GM19238 (cell line): Measurements from ENCODE around the gene COL4A2.

ENCODE experiments used
- DNase-seq: peaks from one replicate; pipeline ENCODE4 v3.0.0; 2011; ENCODE audit warnings: low spot score; ENCODE audit not compliant: insufficient read length

COL4A2 gene

DNA sequence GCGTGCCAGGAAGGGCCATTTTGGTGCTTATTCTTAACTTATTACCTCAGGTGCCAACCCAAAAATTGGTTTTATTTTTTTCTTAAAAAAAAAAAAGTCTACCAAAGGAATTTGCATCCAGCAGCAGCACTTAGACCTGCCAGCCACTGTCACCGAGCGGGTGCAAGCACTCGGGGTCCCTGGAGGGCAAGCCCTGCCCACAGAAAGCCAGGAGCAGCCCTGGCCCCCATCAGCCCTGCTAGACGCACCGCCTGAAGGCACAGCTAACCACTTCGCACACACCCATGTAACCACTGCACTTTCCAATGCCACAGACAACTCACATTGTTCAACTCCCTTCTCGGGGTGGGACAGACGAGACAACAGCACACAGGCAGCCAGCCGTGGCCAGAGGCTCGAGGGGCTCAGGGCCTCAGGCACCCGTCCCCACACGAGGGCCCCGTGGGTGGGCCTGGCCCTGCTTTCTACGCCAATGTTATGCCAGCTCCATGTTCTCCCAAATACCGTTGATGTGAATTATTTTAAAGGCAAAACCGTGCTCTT is 205.2 kb downstream of the COL4A2 start:
- no peak for DNase-seq

DNA sequence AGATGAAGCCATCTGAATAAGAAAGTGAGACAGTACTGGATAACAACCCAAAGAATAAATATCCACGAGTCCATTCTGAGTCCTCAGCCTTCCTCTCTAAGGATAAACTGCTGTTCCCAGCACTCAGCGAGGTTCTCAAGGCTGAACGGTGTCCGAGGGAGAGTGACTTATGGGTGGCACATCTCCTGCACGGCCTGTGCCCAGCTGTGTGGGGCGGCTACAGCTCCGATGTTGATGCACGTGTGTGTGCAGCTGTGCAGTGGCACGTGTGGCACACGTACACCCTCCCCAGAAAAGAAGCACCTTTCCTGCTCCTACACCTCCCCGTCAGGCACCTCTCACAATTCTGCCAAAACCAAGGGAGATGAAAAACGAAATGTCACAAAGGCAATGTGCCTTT is 209.4 kb downstream of the COL4A2 start:
- no peak for DNase-seq

DNA sequence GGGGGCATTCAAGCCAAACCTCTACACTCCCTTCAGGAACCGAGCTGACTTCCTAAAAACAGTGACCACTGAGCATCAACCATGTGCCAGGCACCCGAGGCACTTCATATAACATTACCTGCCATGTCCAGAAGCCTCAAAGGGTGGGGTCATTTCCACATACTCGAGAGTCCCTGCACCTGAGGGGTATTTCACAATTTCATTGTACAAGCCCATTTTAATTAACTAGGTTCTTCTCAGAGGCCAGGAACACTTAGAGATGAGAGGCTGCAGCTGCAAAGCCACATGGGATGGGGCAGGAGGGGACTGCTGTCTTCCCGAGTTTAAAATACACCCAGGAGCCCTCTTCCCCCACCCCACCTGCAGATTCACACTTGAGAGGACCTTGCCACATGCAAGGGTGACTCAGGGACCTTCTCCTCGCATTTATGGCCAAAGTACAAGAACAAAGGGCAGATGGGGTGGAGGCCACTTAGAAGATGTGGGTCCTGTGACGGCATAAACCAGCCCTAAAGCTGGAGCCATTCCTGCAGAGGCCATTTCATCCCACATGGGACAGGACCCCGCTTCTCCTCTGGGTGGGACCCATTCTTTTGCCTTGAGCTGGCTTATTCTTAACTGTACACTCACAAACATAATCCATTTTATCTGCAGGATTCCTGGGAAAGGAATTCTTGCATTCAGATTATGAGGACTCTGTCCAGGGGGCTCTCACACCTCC is 210.6 kb downstream of the COL4A2 start:
- DNase-seq = no peak

DNA sequence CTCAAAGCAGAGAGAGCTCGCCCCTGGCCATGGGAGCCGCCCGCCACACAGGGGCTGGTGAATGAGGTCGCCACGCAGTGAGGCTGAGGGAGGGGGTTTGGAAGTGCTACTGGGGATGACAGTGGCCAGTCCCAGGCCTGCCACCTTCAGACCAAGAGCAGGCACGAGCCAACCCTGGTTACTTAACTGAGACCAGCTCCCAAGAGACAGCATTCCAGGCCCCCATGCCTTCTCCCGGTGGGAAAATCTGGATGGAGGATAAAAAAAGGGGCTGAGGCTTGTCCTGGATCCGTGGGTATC is 211.1 kb downstream of the COL4A2 start:
- DNase-seq = no peak

DNA sequence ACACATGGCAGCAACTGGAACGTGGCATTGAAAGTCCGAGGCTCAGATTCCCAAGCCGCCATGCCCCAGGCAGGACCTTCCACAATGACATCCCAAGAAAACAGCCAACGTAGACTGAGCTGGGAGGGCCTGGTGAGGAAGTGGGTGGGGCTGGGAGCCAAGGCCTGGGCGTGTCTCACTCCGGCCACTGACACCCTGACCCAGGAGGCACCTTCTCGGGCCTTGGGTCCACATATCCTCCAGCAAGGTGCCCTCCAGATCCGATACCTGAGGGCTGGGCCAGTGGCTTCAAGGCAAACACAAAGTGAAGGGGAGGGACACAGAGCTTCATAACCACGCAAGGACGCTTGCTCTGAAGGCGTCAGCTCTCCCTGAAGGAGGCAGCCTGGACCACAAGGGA is 211.5 kb downstream of the COL4A2 start:
- no peak for DNase-seq

DNA sequence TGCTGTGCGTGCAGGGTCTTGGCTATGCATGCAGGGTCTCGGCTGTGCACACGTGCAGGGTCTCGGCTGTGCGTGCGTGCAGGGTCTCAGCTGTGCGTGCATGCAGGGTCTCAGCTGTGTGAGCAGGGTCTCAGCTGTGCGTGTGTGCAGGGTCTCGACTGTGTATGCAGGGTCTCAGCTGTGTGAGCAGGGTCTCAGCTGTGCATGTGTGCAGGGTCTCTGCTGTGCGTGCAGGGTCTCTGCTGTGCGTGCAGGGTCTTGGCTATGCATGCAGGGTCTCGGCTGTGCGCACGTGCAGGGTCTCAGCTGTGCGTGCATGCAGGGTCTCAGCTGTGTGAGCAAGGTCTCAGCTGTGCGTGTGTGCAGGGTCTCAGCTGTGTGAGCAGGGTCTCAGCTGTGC is 212.0 kb downstream of the COL4A2 start:
- DNase-seq = no peak

DNA sequence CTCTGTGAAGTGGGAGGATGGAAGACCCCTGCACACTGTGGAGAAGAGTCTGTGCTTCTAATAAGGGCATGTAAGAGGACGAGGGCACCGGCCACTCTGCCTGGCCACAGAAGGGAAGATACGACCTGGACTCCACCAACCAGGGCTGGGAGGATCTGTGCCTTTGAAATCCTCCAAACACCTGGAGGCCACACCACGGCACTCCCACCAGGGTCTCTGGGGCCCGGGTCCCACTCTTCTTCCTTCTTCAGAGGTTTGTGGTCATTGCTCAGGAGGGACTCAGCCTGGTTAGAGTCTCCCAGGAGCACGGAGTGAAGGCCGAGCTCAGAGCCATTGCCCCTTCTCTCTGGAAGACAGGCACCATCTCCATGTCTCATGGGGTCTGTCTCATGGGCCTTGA is 212.4 kb downstream of the COL4A2 start:
- DNase-seq = no peak

DNA sequence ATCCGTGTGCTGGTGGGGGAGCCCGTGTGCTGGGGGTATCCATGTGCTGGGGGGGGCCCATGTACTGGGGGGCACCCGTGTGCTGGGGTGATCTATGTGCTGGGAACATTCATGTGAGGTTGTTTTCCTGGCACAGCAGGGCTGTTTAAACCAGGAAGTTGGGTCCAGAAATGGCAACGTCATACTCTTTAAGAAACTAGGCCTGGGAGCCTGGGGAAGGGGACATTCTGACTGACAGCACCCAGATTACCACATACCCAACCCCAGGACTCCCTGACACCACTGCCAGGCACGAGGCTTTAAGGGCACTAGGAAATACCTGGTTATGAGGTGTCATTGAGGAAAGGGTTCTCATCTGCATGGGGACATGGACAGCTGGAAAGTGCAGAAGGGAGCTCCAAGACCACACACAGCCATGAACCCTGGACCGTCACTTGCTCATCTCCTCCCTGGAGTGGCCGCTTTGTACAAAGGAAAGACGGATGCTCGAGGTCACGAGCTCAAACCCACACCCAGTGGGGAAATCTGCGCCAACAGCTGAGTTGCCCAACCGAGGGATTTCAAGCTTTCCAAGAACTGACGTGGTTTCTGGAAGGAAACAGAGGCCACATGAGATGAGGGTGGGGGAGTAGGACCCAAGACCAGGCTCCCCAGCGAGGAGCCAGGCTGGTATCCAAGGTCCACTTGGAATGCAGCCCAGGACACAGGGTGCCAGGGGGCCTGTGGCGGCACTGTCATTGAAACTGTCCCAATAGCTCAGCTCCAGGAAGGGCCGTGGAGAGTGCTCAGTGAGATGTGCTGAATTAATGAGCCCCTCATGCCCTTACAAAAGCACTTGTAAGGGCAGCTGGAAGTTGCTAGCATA is 213.6 kb downstream of the COL4A2 start:
- no peak for DNase-seq

DNA sequence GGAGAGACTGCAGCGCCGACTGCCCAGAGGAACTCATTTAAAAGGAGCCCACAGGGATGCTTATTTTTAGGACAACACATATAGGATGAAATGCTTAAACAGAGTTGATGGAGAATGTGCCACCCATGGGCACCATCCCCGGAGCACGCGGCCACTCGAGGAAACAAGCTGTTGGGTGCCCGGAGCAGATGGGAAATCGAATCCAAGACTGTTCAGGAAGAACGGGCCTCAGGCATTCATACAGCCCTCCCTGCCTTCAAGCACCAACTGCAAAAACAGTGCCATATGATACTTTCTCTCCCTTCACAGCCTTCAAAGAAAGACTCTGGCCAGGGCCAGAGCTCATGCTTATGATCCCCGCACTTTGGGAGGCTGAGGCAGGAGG is 214.2 kb downstream of the COL4A2 start:
- DNase-seq = no peak

DNA sequence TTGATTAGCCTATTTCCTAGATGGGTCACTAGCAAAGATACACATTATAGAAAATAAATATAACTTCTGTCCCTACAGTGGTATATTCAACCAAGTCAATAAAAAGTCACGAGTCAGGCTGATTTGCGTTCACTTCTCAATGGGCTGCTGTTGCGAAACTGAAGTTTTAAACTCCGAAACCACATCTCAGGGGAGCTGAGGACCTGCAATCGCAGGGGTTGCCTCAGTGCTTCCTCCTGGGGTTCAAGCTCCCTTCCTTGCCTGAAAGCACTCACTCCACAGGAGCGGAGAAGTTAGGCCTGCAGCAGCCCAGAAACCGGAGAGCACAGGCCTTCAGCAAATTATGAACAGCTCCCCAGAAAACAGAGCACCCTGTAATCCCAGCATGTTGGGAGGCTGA is 214.9 kb downstream of the COL4A2 start:
- no peak for DNase-seq

DNA sequence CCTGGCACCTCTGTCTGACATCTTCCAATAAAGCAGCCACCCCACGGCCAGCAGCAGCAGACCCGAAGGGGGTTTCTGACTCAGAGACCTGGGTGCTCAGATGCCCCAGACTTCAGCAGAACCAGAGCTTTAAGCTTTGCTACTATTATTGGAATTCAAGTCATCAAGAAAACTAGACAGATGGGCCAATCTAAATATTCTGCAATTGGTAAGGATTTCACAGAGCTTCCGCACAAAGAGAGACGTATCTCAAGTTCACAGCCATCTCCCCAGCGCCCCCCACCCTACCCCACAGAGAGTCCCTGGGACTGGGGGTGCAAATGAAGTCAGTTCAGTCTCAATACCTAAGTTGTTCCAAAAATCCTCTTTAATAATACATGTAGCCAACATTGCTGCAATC is 215.6 kb downstream of the COL4A2 start:
- DNase-seq = no peak

DNA sequence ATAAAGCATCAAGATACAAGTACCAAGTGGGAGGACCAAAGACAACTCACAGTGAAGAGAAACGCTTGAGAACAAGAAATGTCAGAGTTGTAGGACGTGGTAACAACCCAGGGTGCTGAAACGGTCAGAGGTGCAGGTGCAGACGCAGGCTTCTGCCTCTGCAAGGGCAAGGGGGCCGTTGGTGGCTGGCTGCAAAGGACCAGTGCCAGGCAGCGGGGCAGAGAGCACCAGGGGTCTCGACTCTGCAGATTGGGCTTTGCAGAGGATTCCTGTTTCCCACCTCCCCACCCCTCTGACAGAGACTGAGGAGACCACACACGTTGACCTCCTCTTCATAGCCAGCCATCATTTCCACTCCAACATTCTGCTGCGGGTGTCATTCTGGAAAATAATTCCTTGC is 216.1 kb downstream of the COL4A2 start:
- DNase-seq = no peak

DNA sequence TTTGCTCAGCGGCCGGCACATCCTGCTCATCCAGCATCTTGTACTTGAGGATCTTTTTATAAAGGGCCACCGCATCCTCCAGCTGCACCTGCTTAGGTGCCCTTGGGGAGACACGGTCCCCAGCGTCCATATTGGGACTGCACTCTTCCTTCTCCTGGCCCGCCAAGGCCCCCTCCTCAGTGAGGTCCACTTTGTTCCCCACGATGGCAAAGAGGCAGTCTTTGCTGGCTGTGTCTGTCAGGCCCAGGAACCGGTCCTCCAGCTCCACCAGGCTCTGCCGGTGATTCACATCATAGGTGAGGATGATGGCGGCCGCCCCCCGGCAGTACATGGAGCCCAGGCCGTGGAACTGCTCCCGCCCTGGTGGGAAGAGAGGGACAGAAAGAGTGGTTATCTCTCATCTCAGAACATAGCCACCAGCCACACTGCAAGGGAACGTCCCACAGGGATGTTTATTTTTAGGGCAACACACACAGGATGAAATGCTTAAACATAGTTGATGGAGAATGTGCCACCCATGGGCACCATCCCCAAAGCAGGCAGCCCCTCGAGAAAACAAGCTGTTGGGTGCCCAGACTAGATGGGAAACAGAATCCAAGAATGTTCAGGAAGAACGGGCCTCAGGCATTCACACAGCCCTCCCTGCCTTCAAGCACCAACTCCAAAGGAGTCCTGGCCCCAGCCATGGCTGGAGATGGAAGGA is 216.9 kb downstream of the COL4A2 start:
- DNase-seq = no peak

DNA sequence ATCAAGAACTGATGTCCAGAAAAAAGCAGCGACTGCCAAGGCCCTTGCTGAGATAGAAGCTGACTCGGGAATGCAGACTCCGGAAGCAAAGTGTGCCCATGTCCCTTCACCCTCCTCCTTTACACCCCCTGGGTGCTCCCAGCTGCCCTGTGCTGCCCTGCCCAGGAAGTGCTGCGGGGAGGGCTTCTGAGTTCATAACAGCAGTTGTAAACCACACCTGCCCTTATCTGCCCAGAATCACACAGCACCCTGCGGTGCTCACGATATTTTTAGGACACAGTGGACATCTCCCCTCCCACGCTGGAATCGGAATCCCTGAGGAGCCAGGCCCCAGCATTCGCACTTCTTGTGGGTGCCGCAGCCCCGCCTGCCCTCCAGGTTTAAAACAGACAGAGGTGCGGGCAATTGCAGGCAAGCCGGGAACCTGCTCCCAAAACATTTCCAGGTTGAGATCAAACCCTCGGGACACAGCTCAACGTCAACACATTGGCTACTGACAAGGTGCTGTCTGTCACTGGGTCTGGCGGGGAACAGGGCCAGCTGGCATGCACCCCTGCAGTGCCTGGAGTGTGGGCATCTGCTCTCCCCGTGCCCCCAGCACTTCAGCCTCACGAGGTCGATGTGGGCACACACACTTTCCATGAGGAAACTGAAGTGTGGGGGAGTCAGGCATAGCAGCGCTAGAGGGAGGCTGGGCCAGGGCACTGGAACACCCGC is 217.6 kb downstream of the COL4A2 start:
- DNase-seq = no peak

DNA sequence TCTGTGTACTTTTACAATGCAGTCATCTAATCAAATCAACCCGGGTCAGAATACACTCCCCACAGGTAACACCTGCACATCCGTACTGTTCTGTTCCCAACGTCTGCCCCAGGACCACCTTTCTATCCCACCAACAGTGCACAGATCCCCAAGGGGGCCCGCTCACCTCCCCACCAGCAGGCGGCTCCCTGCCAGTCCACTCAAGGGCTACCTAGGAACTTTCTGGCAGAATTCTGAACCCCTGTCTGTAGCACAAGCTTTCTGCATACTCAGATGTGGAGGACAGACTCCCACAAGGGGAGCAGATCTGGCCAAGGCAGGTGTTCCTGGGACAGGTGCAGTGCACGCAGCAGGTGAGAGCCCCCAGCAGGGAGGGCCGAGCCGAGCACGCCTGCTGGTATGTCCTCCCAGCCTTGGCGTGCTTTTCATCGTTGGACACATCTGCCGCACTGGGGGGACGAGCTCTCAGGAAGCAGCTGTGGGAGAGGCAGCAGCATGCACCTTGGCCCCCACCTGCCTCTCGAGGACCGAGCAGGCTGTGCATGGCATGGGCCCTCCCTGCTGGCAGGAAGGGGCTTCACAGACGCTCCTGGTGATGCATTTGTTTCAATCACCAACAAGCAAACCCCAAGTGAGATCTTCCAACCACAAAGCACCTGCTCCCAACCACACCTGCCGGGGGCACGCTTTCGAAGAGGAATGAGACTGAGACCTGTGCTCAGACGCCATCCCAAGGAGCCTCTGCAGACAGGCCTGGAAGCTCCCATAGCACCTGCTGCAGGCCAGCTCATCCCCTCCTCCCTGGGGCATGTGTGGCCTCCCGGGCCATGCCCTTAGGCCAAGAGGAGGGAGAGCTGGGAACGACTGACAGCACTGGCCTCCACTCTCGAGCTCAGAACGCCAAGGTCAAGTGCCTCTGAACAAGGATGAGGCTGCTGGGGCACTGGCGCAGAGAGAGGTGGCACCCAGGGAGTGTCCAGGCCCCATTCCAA is 218.5 kb downstream of the COL4A2 start:
- peak; percentile 44 for DNase-seq

DNA sequence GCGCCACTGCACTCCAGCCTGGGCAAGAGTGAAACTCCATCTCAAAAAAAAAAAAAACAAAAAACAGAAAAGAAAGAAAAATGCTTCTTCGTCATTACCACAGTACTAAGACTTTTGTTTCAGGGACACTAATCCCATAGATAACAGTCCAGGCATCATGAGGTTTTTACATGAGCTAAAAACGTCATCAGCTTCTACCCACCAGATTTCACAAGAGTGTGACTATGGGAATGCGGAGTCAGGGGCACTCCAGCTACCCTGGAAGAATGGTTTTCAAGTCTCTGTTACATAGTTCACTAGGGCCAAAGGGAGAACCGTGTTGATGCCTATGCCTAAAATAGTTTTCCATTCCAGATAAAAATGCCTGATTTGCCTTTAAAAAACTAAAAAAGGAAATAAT is 221.3 kb downstream of the COL4A2 start:
- no peak for DNase-seq

DNA sequence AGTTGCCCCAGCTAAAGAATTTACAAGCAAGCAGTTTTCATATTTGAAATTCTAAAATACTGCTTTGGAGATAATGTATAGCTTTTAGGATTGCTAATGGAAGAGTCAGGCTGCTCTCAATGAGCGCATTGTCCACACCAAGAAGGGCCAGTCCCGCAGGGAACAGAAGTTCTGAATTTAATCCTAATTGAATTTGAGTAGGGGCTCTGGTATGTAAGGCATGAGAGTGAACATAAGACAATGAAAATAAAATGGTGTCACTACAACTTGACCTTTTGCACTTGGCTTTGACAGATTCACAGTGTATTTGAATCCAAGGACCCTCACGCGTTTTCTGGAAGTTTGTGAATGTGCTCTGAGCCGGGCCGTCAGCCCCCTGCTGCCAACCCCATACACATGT is 221.8 kb downstream of the COL4A2 start:
- DNase-seq = no peak

DNA sequence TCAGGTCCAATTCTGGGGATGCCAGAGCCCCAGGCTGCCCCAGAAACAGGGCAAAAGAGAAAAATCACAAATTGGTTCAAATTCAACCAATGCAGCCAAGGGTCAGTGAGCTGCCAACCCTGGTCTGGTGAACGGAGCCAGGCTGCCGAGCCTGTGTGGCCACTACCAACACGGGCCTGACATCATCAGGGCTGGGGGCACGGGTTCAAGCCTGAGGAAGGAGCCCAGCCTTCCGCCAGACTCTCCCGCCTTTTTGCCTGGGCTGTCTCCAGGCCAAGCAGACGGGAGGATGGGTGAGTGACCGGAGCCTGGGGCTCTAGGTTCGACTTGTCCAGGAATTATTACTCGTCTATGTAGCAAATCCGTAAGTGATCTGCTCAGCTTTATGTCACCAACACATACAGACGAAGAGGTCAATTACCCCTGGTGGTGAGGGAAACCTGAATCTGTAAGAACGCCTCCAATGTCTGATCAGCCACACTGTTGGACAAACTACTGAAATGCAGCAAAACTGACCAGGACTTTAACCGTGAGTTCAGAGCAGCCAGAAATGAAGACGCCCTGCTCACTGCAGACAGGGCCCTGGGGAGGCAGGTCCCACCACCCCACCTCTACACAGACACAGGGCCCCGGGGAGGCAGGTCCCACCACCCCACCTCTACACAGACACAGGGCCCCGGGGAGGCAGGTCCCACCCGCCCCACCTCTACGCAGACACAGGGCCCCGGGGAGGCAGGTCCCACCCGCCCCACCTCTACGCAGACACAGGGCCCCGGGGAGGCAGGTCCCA is 222.6 kb downstream of the COL4A2 start:
- no peak for DNase-seq

DNA sequence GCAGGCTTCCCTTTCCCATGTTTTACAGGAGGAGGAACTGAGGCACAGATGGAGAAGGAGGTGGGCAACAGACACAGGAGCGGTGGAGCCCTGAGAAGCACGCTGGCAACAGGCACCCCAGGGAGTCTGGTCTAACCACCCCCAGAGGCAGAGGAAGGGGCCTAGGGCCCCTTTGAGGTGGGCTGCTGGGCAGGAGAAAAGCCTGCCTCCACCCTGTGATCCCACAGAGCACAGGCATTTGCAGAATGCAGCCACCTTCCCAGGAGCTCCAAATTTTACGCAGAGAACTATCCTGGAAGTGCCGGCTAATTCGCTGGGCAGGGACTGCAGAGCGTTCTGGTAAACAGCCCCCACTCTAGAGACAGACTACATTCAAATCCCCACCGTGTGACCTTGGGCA is 224.0 kb downstream of the COL4A2 start:
- no peak for DNase-seq

DNA sequence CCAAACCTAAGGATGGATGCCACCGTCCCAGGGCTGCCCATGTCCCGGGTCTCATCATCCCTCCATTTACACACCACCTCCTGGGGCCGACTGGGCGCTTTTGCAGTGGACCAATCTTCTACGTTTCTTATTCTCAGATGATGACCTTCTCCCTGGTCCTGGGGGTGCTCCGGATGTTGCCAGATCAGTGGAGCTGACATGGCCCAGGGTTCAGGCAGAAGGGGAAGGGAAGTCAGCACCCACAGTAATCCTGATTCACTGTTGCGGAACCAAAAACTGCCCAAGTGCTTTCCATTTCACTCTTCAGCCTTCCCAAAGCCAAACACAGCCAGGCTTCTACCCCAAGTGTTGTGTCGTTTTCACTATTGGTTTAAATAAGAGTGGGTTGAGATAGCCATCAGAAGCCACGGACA is 224.6 kb downstream of the COL4A2 start:
- DNase-seq = no peak
